ENCODE data around the gene EFHD1. TPM values are rescaled to one million over a fixed set of nuclear protein-coding genes. Genes with fewer than 3 reads are reported as not detected.
"Not testable (repeated sequence)": the region's sequence is repeated elsewhere in the genome, so short reads cannot be mapped to it uniquely, and the experiment has no call there.

Gene EFHD1
- total RNA-seq, 5 donors from 2014 or later (not counting 1 experiment from before 2014, with no cell fraction given), result 0.93 to 3.0 (median 2.3) TPM

GRCh38 chr2:232672588-232672987 lies 39.2 kb downstream of the EFHD1 start:
- Mint-ChIP-seq H3K27ac (no peak overlapping the region), H3K4me1 (peaks cover 0 to 5% (median 0%) of the 10 kb centered on the region in 3 donors), H3K27me3 (peaks cover 7 to 11% of the 10 kb centered on the region in 2 donors), H3K9me3 (no peaks in the 10 kb centered on the region), H3K4me3 (no peak overlapping the region), H3K36me3 (peaks cover 3% of the 10 kb centered on the region)
- no CpG with 5 or more reads among the region's 1 CpG for WGBS (ENCODE audit: insufficient coverage)
- no peak for DNase-seq
- Histone ChIP-seq H3K27ac (ENCODE audit: low read length) (no peak overlapping the region), H3K4me1 (ENCODE audit: control insufficient read depth in 1 of 2, extremely low read depth in 1 of 2, insufficient read depth in 2 of 2, low read length in 2 of 2) (no peaks in the 10 kb centered on the region), H3K4me3 (ENCODE audit: control insufficient read depth in 1 of 2, extremely low read depth in 1 of 2, low read length in 1 of 2) (no peak overlapping the region), H3K27me3 (replicated peaks in 1 of 2; ENCODE audit: control insufficient read depth in 2 of 2, extremely low read depth in 1 of 2, insufficient read depth in 2 of 2, low read length in 1 of 2) (peaks cover 0 to 27% of the 10 kb centered on the region in 2 experiments), H3K9me3 (no peaks in the 10 kb centered on the region), H3K36me3 (ENCODE audit: control insufficient read depth in 2 of 2, extremely low read depth in 1 of 2, insufficient read depth in 1 of 2, low read length in 1 of 2) (no peaks in the 10 kb centered on the region)
- ATAC-seq (replicated peaks in 1 of 4), result no peak
- ChIA-PET CTCF (no interaction called here), POLR2A (no interaction called here)

GRCh38 chr2:232674491-232674890 lies 41.1 kb downstream of the EFHD1 start:
- no peaks in the 10 kb centered on the region for H3K9me3 ChIP-seq
- no peaks in the 10 kb centered on the region for H3K36me3 Mint-ChIP-seq
- peaks cover 0 to 20% of the 10 kb centered on the region in 2 experiments for H3K27me3 ChIP-seq (replicated peaks in 1 of 2; ENCODE audit: control insufficient read depth in 2 of 2, extremely low read depth in 1 of 2, insufficient read depth in 2 of 2, low read length in 1 of 2)
- no peaks in the 10 kb centered on the region for H3K4me1 Mint-ChIP-seq
- H3K4me3 Mint-ChIP-seq, result no peak overlapping the region
- no peaks in the 10 kb centered on the region for H3K9me3 Mint-ChIP-seq
- H3K27me3 Mint-ChIP-seq, result peaks cover 7 to 10% of the 10 kb centered on the region in 2 donors
- H3K4me3 ChIP-seq (ENCODE audit: control insufficient read depth in 1 of 2, extremely low read depth in 1 of 2, low read length in 1 of 2), result no peak overlapping the region
- DNase-seq, result no peak
- no peak overlapping the region for H3K27ac ChIP-seq (ENCODE audit: low read length)
- no peaks in the 10 kb centered on the region for H3K4me1 ChIP-seq (ENCODE audit: control insufficient read depth in 1 of 2, extremely low read depth in 1 of 2, insufficient read depth in 2 of 2, low read length in 2 of 2)
- no peaks in the 10 kb centered on the region for H3K36me3 ChIP-seq (ENCODE audit: control insufficient read depth in 2 of 2, extremely low read depth in 1 of 2, insufficient read depth in 1 of 2, low read length in 1 of 2)
- ChIA-PET CTCF (no interaction called here), POLR2A (no interaction called here)
- WGBS (ENCODE audit: insufficient coverage), result 74% methylated on average over 5 of the region's 6 CpGs
- ATAC-seq (replicated peaks in 1 of 4), result no peak
- no peak overlapping the region for H3K27ac Mint-ChIP-seq

GRCh38 chr2:232675381-232675780 lies 42.0 kb downstream of the EFHD1 start:
- CTCF ChIA-PET, result no interaction called here

GRCh38 chr2:232680006-232680405 lies 46.6 kb downstream of the EFHD1 start:
- POLR2A ChIA-PET, result no interaction called here
- WGBS (ENCODE audit: insufficient coverage), result 89% methylated on average over 3 of the region's 7 CpGs
- Mint-ChIP-seq H3K4me3 (no peak overlapping the region), H3K4me1 (no peaks in the 10 kb centered on the region), H3K27ac (no peak overlapping the region), H3K27me3 (peaks cover 20 to 25% of the 10 kb centered on the region in 2 donors), H3K9me3 (no peaks in the 10 kb centered on the region), H3K36me3 (no peaks in the 10 kb centered on the region)
- DNase-seq (no peak), ATAC-seq (replicated peaks in 1 of 4) (no peak)
- Histone ChIP-seq H3K4me1 (ENCODE audit: control insufficient read depth in 1 of 2, extremely low read depth in 1 of 2, insufficient read depth in 2 of 2, low read length in 2 of 2) (no peaks in the 10 kb centered on the region), H3K9me3 (no peaks in the 10 kb centered on the region), H3K27ac (ENCODE audit: low read length) (no peak overlapping the region), H3K27me3 (replicated peaks in 1 of 2; ENCODE audit: control insufficient read depth in 2 of 2, extremely low read depth in 1 of 2, insufficient read depth in 2 of 2, low read length in 1 of 2) (peaks cover 0 to 26% of the 10 kb centered on the region in 2 experiments), H3K36me3 (ENCODE audit: control insufficient read depth in 2 of 2, extremely low read depth in 1 of 2, insufficient read depth in 1 of 2, low read length in 1 of 2) (no peaks in the 10 kb centered on the region), H3K4me3 (ENCODE audit: control insufficient read depth in 1 of 2, extremely low read depth in 1 of 2, low read length in 1 of 2) (no peak overlapping the region)
- CTCF ChIA-PET, result interaction anchor here in 1 of 2 donors (0.5 kb wide), 1 partner anchor 1940 kb away, joined by 5 read pairs; no protein-coding TSS in a partner anchor

More at GRCh38 chr2:232675381-232675780, 42.0 kb downstream of the EFHD1 start:
- H3K27me3 ChIP-seq (replicated peaks in 1 of 2; ENCODE audit: control insufficient read depth in 2 of 2, extremely low read depth in 1 of 2, insufficient read depth in 2 of 2, low read length in 1 of 2), result peaks cover 0 to 17% of the 10 kb centered on the region in 2 experiments
- H3K4me1 ChIP-seq (ENCODE audit: control insufficient read depth in 1 of 2, extremely low read depth in 1 of 2, insufficient read depth in 2 of 2, low read length in 2 of 2), result no peaks in the 10 kb centered on the region
- no peak overlapping the region for H3K4me3 Mint-ChIP-seq
- H3K9me3 Mint-ChIP-seq, result no peaks in the 10 kb centered on the region
- H3K27ac Mint-ChIP-seq, result no peak overlapping the region
- POLR2A ChIA-PET, result no interaction called here
- H3K9me3 ChIP-seq, result no peaks in the 10 kb centered on the region
- H3K4me1 Mint-ChIP-seq, result no peaks in the 10 kb centered on the region
- H3K36me3 ChIP-seq (ENCODE audit: control insufficient read depth in 2 of 2, extremely low read depth in 1 of 2, insufficient read depth in 1 of 2, low read length in 1 of 2), result no peaks in the 10 kb centered on the region
- no peak overlapping the region for H3K4me3 ChIP-seq (ENCODE audit: control insufficient read depth in 1 of 2, extremely low read depth in 1 of 2, low read length in 1 of 2)
- ATAC-seq (replicated peaks in 1 of 4) (no peak), DNase-seq (no peak)
- WGBS (ENCODE audit: insufficient coverage), result 88% methylated on average over 8 of the region's 10 CpGs
- H3K27me3 Mint-ChIP-seq, result peaks cover 11 to 13% of the 10 kb centered on the region in 2 donors
- H3K27ac ChIP-seq (ENCODE audit: low read length), result no peak overlapping the region
- H3K36me3 Mint-ChIP-seq, result no peaks in the 10 kb centered on the region

GRCh38 chr2:232681527-232681926 lies 48.1 kb downstream of the EFHD1 start:
- WGBS (ENCODE audit: insufficient coverage), result 85% methylated on average over 8 of the region's 10 CpGs
- CTCF ChIA-PET, result no interaction called here

GRCh38 chr2:232683368-232683767 lies 50.0 kb downstream of the EFHD1 start:
- H3K4me1 Mint-ChIP-seq, result no peaks in the 10 kb centered on the region
- H3K9me3 Mint-ChIP-seq, result no peaks in the 10 kb centered on the region
- H3K9me3 ChIP-seq, result no peaks in the 10 kb centered on the region
- H3K27ac Mint-ChIP-seq, result no peak overlapping the region
- no peak for DNase-seq
- no peaks in the 10 kb centered on the region for H3K36me3 ChIP-seq (ENCODE audit: control insufficient read depth in 2 of 2, extremely low read depth in 1 of 2, insufficient read depth in 1 of 2, low read length in 1 of 2)
- H3K4me3 ChIP-seq (ENCODE audit: control insufficient read depth in 1 of 2, extremely low read depth in 1 of 2, low read length in 1 of 2), result no peak overlapping the region
- H3K27ac ChIP-seq (ENCODE audit: low read length), result no peak overlapping the region
- H3K4me3 Mint-ChIP-seq, result no peak overlapping the region
- ChIA-PET POLR2A (no interaction called here), CTCF (no interaction called here)
- peaks cover 20 to 24% of the 10 kb centered on the region in 2 donors for H3K27me3 Mint-ChIP-seq
- H3K27me3 ChIP-seq (replicated peaks in 1 of 2; ENCODE audit: control insufficient read depth in 2 of 2, extremely low read depth in 1 of 2, insufficient read depth in 2 of 2, low read length in 1 of 2), result peaks cover 0 to 19% of the 10 kb centered on the region in 2 experiments
- H3K36me3 Mint-ChIP-seq, result no peaks in the 10 kb centered on the region
- no peaks in the 10 kb centered on the region for H3K4me1 ChIP-seq (ENCODE audit: control insufficient read depth in 1 of 2, extremely low read depth in 1 of 2, insufficient read depth in 2 of 2, low read length in 2 of 2)
- ATAC-seq (replicated peaks in 1 of 4), result no peak
- WGBS (ENCODE audit: insufficient coverage), result no CpG with 5 or more reads among the region's 1 CpG

More at GRCh38 chr2:232681527-232681926, 48.1 kb downstream of the EFHD1 start:
- ATAC-seq (replicated peaks in 1 of 4), result no peak
- Mint-ChIP-seq H3K9me3 (no peaks in the 10 kb centered on the region), H3K27ac (no peak overlapping the region), H3K4me1 (no peaks in the 10 kb centered on the region), H3K36me3 (no peaks in the 10 kb centered on the region), H3K27me3 (peaks cover 20 to 25% of the 10 kb centered on the region in 2 donors), H3K4me3 (no peak overlapping the region)
- Histone ChIP-seq H3K36me3 (ENCODE audit: control insufficient read depth in 2 of 2, extremely low read depth in 1 of 2, insufficient read depth in 1 of 2, low read length in 1 of 2) (no peaks in the 10 kb centered on the region), H3K27me3 (replicated peaks in 1 of 2; ENCODE audit: control insufficient read depth in 2 of 2, extremely low read depth in 1 of 2, insufficient read depth in 2 of 2, low read length in 1 of 2) (peaks cover 0 to 20% of the 10 kb centered on the region in 2 experiments), H3K4me3 (ENCODE audit: control insufficient read depth in 1 of 2, extremely low read depth in 1 of 2, low read length in 1 of 2) (no peak overlapping the region), H3K9me3 (no peaks in the 10 kb centered on the region), H3K4me1 (ENCODE audit: control insufficient read depth in 1 of 2, extremely low read depth in 1 of 2, insufficient read depth in 2 of 2, low read length in 2 of 2) (no peaks in the 10 kb centered on the region), H3K27ac (ENCODE audit: low read length) (no peak overlapping the region)
- POLR2A ChIA-PET, result no interaction called here
- DNase-seq, result no peak

- DNase-seq; ATAC-seq (replicated peaks in 1 of 4); H3K36me3 ChIP-seq (ENCODE audit: control insufficient read depth in 2 of 2, extremely low read depth in 1 of 2, insufficient read depth in 1 of 2, low read length in 1 of 2); H3K4me1 ChIP-seq (ENCODE audit: control insufficient read depth in 1 of 2, extremely low read depth in 1 of 2, insufficient read depth in 2 of 2, low read length in 2 of 2); H3K27ac Mint-ChIP-seq; H3K4me3 Mint-ChIP-seq; POLR2A ChIA-PET; H3K9me3 ChIP-seq; H3K36me3 Mint-ChIP-seq; H3K4me1 Mint-ChIP-seq; H3K27ac ChIP-seq (ENCODE audit: low read length); CTCF ChIA-PET; H3K9me3 Mint-ChIP-seq; H3K4me3 ChIP-seq (ENCODE audit: control insufficient read depth in 1 of 2, extremely low read depth in 1 of 2, low read length in 1 of 2): not testable (repeated sequence)
- WGBS (ENCODE audit: insufficient coverage), result 100% methylated on average over 1 of the region's 6 CpGs
- peaks cover 0 to 13% of the 10 kb centered on the region in 2 experiments for H3K27me3 ChIP-seq (replicated peaks in 1 of 2; ENCODE audit: control insufficient read depth in 2 of 2, extremely low read depth in 1 of 2, insufficient read depth in 2 of 2, low read length in 1 of 2)
- peaks cover 12 to 13% of the 10 kb centered on the region in 2 donors for H3K27me3 Mint-ChIP-seq
Measured at GRCh38 chr2:232685391-232685790, 52.0 kb downstream of the EFHD1 start.
